Measurements from ENCODE around the gene STRA8.

Gene STRA8

GRCh38 chr7:135235841-135236240 is 2.2 kb downstream of the STRA8 start:
- in situ Hi-C loops (cut with MboI; ENCODE audit: low sequenced_read_pairs) = no loop called here

GRCh38 chr7:135236727-135237126 is 3.1 kb downstream of the STRA8 start:
- in situ Hi-C loops (cut with MboI; ENCODE audit: low sequenced_read_pairs) = no loop called here

- in situ Hi-C loops (cut with MboI; ENCODE audit: low sequenced_read_pairs) = no loop called here
Measured at GRCh38 chr7:135238112-135238744, 4.6 kb downstream of the STRA8 start.

GRCh38 chr7:135239263-135239662 is 5.6 kb downstream of the STRA8 start:
- in situ Hi-C loops (cut with MboI; ENCODE audit: low sequenced_read_pairs) = no loop called here

- in situ Hi-C loops (cut with MboI; ENCODE audit: low sequenced_read_pairs) = no loop called here
Measured at GRCh38 chr7:135240441-135240840, 6.8 kb downstream of the STRA8 start.

- in situ Hi-C loops (cut with MboI; ENCODE audit: low sequenced_read_pairs) = no loop called here
Measured at GRCh38 chr7:135242096-135242684, 8.6 kb downstream of the STRA8 start.

- in situ Hi-C loops (cut with MboI; ENCODE audit: low sequenced_read_pairs) = no loop called here
Measured at GRCh38 chr7:135245226-135246190, 11.9 kb downstream of the STRA8 start.

- in situ Hi-C loops (cut with MboI; ENCODE audit: low sequenced_read_pairs) = no loop called here
Measured at GRCh38 chr7:135246191-135246825, 12.7 kb downstream of the STRA8 start.

- in situ Hi-C loops (cut with MboI; ENCODE audit: low sequenced_read_pairs) = no loop called here
Measured at GRCh38 chr7:135247746-135248471, 14.3 kb downstream of the STRA8 start.

- in situ Hi-C loops (cut with MboI; ENCODE audit: low sequenced_read_pairs) = no loop called here
Measured at GRCh38 chr7:135248546-135248945, 14.9 kb downstream of the STRA8 start.

GRCh38 chr7:135251496-135252391 is 18.1 kb downstream of the STRA8 start:
- in situ Hi-C loops (cut with MboI; ENCODE audit: low sequenced_read_pairs) = no loop called here

- in situ Hi-C loops (cut with MboI; ENCODE audit: low sequenced_read_pairs) = no loop called here
Measured at GRCh38 chr7:135253851-135254771, 20.5 kb downstream of the STRA8 start.

GRCh38 chr7:135257790-135258189 is 24.2 kb downstream of the STRA8 start:
- in situ Hi-C loops (cut with MboI; ENCODE audit: low sequenced_read_pairs) = no loop called here

- in situ Hi-C loops (cut with MboI; ENCODE audit: low sequenced_read_pairs) = no loop called here
Measured at GRCh38 chr7:135258585-135258984, 24.9 kb downstream of the STRA8 start.

GRCh38 chr7:135259702-135260101 is 26.1 kb downstream of the STRA8 start:
- in situ Hi-C loops (cut with MboI; ENCODE audit: low sequenced_read_pairs) = no loop called here

GRCh38 chr7:135260470-135260869 is 26.8 kb downstream of the STRA8 start:
- in situ Hi-C loops (cut with MboI; ENCODE audit: low sequenced_read_pairs) = no loop called here

GRCh38 chr7:135260930-135261721 is 27.5 kb downstream of the STRA8 start:
- in situ Hi-C loops (cut with MboI; ENCODE audit: low sequenced_read_pairs) = no loop called here
